Thymus (tissue), 11 donors: ENCODE measurements around the gene SPSB1. TPM values are rescaled to one million over a fixed set of nuclear protein-coding genes. Genes with fewer than 3 reads are reported as not detected.

Experiments
- DNase-seq, 9 donors: peaks; one replicate each; pipeline ENCODE4 v3.0.0-alpha.2; 2013; ENCODE audit warnings: low spot score in 9 of 9, low read depth in 6 of 9, missing footprints in 1 of 9
- H3K27ac ChIP-seq, 2 donors: one replicate each; pipeline ENCODE4 v1.5.1; 2013; ENCODE audit warnings: control low read depth in 1 of 2, low read depth in 1 of 2, low read length in 1 of 2, mild to moderate bottlenecking in 1 of 2, moderate library complexity in 1 of 2
- H3K27me3 ChIP-seq, 2 donors: one replicate each; pipeline ENCODE4 v1.5.1; 2013; ENCODE audit warnings: low read length in 1 of 2; ENCODE audit not compliant: control insufficient read depth in 2 of 2, insufficient read depth in 1 of 2
- H3K36me3 ChIP-seq, 2 donors: one replicate each; pipeline ENCODE4 v1.5.1; 2013; ENCODE audit warnings: low read length in 1 of 2, mild to moderate bottlenecking in 1 of 2, moderate library complexity in 1 of 2; ENCODE audit not compliant: control insufficient read depth in 2 of 2, insufficient read depth in 2 of 2
- H3K4me1 ChIP-seq, 2 donors: one replicate each; pipeline ENCODE4 v1.5.1; 2013; ENCODE audit warnings: low read length in 2 of 2; ENCODE audit not compliant: control insufficient read depth in 2 of 2, insufficient read depth in 2 of 2
- H3K4me3 ChIP-seq, 2 donors: one replicate each; pipeline ENCODE4 v1.5.1; 2013; ENCODE audit warnings: low read length in 2 of 2, control low read depth in 1 of 2, mild to moderate bottlenecking in 1 of 2
- H3K9me3 ChIP-seq, 2 donors: one replicate each; pipeline ENCODE4 v1.5.1; 2013; ENCODE audit warnings: low read length in 1 of 2, mild to moderate bottlenecking in 1 of 2; ENCODE audit not compliant: control insufficient read depth in 2 of 2, insufficient read depth in 1 of 2
- WGBS: extraction: QIAGEN DNeasy Blood & Tissue Kit; methylation state at CpG from one replicate; pipeline ENCODE4 v1.1.7; 2013; 5-methylcytosine and 5-hydroxymethylcytosine counted together
- polyA plus RNA-seq: library from polyadenylated mRNA; stranded (reverse); fragments of 200-250 nt; gene quantifications from one replicate; pipeline ENCODE4 v1.2.3, GENCODE V29; 2013
- total RNA-seq: library from RNA; stranded (reverse); fragments of 120-200 nt; gene quantifications from one replicate; pipeline ENCODE4 v1.2.4, GENCODE V29; 2013
- donor health status: healthy.

The SPSB1 gene
- total and polyA plus RNA-seq, 2 donors: 12.8 to 12.9 TPM

- Histone ChIP-seq H3K36me3 (peaks cover 0 to 14% of the 10 kb centered on the region in 2 donors), H3K27ac (no peak overlapping the region), H3K4me1 (peaks cover 7 to 40% of the 10 kb centered on the region in 2 donors), H3K9me3 (no peaks in the 10 kb centered on the region), H3K4me3 (no peak overlapping the region), H3K27me3 (peaks cover 5 to 50% of the 10 kb centered on the region in 2 donors)
- DNase-seq: no peak
- WGBS: 94% methylated on average over 9 of the region's 9 CpGs
Observed at GRCh38 chr1:9367806-9368205, 75.1 kb downstream of the SPSB1 start.

- H3K4me1 ChIP-seq: peaks cover 7 to 38% of the 10 kb centered on the region in 2 donors
- no peak overlapping the region for H3K27ac ChIP-seq
- peaks cover 0 to 14% of the 10 kb centered on the region in 2 donors for H3K36me3 ChIP-seq
- WGBS: 68% methylated on average over 8 of the region's 8 CpGs
- peak in 8 of 9 donors; percentile 9 to 73 (median 29) for DNase-seq
- no peaks in the 10 kb centered on the region for H3K9me3 ChIP-seq
- peaks cover 5 to 50% of the 10 kb centered on the region in 2 donors for H3K27me3 ChIP-seq
- H3K4me3 ChIP-seq: no peak overlapping the region
Observed at GRCh38 chr1:9368356-9368755, 75.7 kb downstream of the SPSB1 start.

DNA sequence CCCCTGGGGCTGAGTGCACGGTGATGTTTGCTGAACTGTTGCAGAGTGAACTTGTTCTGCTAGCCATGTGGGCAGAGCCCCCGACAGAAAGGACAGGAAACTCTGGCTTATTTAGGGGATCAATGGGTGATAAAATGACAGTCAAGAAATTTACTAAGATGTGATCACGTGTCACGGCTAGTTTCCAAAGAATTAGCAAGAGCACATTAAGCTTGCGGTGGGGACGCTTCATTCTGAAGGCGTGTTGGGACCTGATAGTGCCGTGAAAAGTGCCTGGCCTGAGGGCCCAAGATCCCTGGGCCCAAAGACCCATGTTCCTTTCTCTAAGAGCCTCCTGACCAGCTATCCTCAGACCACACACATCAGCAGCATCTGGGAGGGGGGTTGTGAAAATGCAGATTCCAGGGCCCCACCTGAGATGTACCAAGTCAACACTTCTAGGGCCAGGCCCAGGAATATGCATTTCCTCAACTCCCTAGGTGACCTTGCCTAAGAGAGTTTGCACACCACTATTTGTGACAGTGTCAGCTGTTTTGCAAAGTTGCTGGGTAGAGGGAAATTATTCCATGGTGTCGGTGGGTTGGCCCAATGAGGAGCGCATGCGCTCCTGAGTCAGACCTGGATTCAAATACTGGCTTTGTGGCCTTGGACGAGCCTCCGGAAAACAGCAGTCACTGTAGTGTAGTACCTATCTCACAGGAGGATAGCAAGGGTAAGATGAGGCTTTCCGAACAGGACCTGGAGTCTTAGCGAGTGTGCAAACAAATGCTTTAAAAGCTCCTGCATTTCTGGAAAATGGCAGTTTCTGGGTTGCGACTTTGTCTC lies 77.5 kb downstream of the SPSB1 start:
- Histone ChIP-seq H3K4me1 (peaks cover 7 to 38% of the 10 kb centered on the region in 2 donors), H3K36me3 (peaks cover 0 to 14% of the 10 kb centered on the region in 2 donors), H3K27ac (no peak overlapping the region), H3K27me3 (peaks cover 5 to 49% of the 10 kb centered on the region in 2 donors), H3K9me3 (no peaks in the 10 kb centered on the region), H3K4me3 (no peak overlapping the region)
- WGBS: 96% methylated on average over 16 of the region's 16 CpGs
- no peak for DNase-seq

DNA sequence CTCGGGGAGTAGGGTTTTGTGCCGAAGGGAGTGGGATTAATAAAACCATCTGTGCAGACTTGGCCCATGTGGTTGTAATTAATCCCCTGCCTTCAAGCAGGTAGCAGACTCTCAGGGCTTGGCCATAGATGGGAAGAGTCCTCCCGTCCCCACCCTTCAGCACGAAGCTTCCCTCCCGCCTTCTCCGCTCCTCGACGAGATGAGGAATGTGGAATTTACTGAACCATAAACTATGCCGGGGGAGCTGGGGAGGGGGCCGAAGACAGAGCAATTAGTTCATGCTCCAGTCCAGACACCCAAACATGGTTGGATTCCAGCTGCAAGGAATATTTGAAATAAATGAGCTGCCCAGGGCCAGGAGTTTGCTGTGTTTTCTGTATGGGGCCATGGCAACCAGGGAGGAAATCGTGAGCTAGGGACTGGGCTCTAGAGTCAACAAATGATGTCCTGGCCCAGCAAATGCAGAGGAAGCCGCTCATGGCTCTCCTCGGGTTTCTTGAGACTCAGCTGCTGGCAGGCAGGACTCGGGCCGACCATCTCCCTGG lies 78.8 kb downstream of the SPSB1 start:
- H3K36me3 ChIP-seq: peaks cover 0 to 14% of the 10 kb centered on the region in 2 donors
- no peaks in the 10 kb centered on the region for H3K9me3 ChIP-seq
- peak in 1 of 9 donors; percentile 19 for DNase-seq
- WGBS: 88% methylated on average over 15 of the region's 15 CpGs
- peaks cover 7 to 38% of the 10 kb centered on the region in 2 donors for H3K4me1 ChIP-seq
- peaks cover 5 to 49% of the 10 kb centered on the region in 2 donors for H3K27me3 ChIP-seq
- no peak overlapping the region for H3K4me3 ChIP-seq
- peak overlapping the region; percentile 32 to 64 for H3K27ac ChIP-seq

GRCh38 chr1:9371951-9372350 lies 79.3 kb downstream of the SPSB1 start:
- peaks cover 0 to 14% of the 10 kb centered on the region in 2 donors for H3K36me3 ChIP-seq
- no peaks in the 10 kb centered on the region for H3K9me3 ChIP-seq
- DNase-seq: no peak
- peaks cover 7 to 38% of the 10 kb centered on the region in 2 donors for H3K4me1 ChIP-seq
- H3K27me3 ChIP-seq: peaks cover 5 to 49% of the 10 kb centered on the region in 2 donors
- H3K4me3 ChIP-seq: no peak overlapping the region
- peak overlapping the region in 1 of 2 donors; percentile 57 for H3K27ac ChIP-seq
- 70% methylated on average over 5 of the region's 5 CpGs for WGBS

DNA sequence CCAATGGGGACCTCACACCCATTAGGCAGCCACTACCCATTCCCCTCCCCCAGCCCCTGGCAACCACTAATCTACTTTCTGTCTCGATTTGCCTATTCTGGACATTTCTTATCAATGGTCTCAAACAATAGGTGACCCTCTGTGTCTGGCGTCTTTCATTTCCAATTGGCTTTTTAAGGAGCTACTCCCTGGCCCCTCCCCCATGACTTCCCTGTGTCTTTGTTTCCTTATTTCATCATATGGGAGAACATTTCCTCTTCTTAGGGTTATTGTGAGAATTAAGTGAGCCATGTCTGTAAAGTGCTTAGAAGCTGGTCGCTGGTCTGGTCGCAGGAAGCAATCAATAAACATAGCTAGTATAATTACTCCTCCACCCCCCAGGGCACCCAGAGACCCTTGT lies 80.9 kb downstream of the SPSB1 start:
- Histone ChIP-seq H3K9me3 (no peaks in the 10 kb centered on the region), H3K4me1 (peaks cover 0 to 27% of the 10 kb centered on the region in 2 donors), H3K27ac (no peak overlapping the region), H3K36me3 (no peaks in the 10 kb centered on the region), H3K27me3 (peaks cover 2 to 46% of the 10 kb centered on the region in 2 donors), H3K4me3 (no peak overlapping the region)
- WGBS: 92% methylated on average over 4 of the region's 4 CpGs
- DNase-seq: no peak

DNA sequence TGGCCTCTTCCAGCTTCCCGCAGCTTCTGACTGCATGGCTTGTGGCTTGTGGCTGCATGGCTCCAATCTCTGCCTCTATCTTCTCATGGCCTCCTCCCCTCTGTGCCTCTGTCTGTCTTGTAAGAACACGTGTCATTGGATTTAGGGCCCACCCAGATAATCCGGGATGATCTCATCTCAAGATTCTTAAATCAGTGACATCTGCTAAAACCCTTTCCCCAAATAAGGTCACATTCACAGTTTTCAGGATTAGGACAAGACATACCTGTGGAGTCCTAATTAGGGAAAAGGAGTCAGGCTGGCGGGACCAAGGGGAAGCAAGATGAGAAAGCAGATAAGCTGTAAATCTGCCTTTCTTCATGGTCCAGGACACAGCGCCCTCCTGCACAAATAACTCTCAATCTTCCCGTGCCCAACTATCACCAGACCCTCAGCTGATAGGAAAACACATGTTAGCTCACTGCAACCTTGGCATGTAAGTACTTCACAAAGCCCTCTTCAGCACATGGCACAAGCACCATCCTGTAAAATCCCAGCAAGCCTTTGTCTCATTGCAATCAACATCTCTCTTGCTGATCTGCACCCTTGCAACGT lies 82.2 kb downstream of the SPSB1 start:
- no peaks in the 10 kb centered on the region for H3K36me3 ChIP-seq
- peaks cover 0 to 41% of the 10 kb centered on the region in 2 donors for H3K27me3 ChIP-seq
- no peak overlapping the region for H3K4me3 ChIP-seq
- no peak overlapping the region for H3K27ac ChIP-seq
- H3K4me1 ChIP-seq: peaks cover 0 to 22% of the 10 kb centered on the region in 2 donors
- 94% methylated on average over 7 of the region's 7 CpGs for WGBS
- no peaks in the 10 kb centered on the region for H3K9me3 ChIP-seq
- DNase-seq: no peak

DNA sequence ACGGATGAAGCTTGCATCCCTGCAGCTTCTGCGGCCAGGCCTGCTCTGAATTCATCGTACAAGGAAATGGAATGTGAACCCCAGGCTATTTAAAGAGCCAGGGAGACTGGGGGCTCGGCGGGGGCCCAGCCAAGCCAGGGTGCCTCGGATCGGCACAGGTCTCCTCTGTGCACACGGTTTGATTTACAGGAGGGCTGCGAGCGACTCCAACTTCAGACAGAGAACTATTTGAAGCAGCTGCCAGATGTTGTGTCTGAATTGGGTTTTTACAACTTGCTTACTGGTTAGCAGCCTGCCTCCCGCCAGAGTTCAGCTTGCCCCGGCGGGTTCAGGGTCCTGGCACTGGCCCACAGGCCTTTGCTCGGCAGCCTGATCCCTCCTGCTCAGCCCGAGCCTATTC lies 83.2 kb downstream of the SPSB1 start:
- H3K27me3 ChIP-seq: peaks cover 0 to 35% of the 10 kb centered on the region in 2 donors
- no peaks in the 10 kb centered on the region for H3K36me3 ChIP-seq
- no peak overlapping the region for H3K27ac ChIP-seq
- 95% methylated on average over 15 of the region's 15 CpGs for WGBS
- peaks cover 0 to 14% of the 10 kb centered on the region in 2 donors for H3K4me1 ChIP-seq
- H3K4me3 ChIP-seq: no peak overlapping the region
- DNase-seq: no peak
- H3K9me3 ChIP-seq: no peaks in the 10 kb centered on the region

- Histone ChIP-seq H3K27me3 (peaks cover 0 to 32% of the 10 kb centered on the region in 2 donors), H3K4me1 (peaks cover 0 to 14% of the 10 kb centered on the region in 2 donors)
- 95% methylated on average over 5 of the region's 5 CpGs for WGBS
Observed at GRCh38 chr1:9376430-9376829, 83.7 kb downstream of the SPSB1 start.

More at GRCh38 chr1:9376430-9376829, 83.7 kb downstream of the SPSB1 start:
- Histone ChIP-seq H3K36me3 (no peaks in the 10 kb centered on the region), H3K27ac (no peak overlapping the region), H3K4me3 (no peak overlapping the region), H3K9me3 (no peaks in the 10 kb centered on the region)
- no peak for DNase-seq
